ENCODE measurements around the gene WDR38.
"Not testable (repeated sequence)": the region's sequence is repeated elsewhere in the genome, so short reads cannot be mapped to it uniquely, and the experiment has no call there.

Gene WDR38

DNA sequence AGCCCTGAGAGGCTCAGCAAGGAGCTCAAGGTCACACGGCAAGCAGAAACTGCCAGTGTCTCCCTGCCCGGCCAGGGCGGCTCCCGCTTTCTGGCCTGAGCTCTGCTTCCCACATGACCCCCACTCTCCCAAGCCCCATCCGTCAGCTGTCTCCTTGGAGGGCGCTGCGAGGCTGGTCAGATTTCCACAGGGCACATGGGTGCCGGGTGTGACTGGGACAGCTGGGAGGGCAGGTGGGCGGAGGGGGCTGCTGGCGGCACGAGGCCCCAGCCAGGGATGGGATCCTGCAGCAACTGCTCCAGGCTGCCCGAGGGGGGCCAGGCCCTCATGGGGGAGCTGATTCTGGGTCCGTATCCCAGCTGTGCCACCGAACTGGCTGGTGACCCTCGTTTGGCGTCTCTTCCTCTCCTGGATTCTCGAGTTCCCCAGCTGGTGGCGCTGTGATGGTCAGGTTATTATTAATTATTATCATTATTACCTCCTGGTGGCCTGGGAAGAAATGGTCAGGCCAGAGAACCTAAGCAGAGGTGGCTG is 12.9 kb upstream of the WDR38 start:
- TF ChIP-seq, protein P1, sequence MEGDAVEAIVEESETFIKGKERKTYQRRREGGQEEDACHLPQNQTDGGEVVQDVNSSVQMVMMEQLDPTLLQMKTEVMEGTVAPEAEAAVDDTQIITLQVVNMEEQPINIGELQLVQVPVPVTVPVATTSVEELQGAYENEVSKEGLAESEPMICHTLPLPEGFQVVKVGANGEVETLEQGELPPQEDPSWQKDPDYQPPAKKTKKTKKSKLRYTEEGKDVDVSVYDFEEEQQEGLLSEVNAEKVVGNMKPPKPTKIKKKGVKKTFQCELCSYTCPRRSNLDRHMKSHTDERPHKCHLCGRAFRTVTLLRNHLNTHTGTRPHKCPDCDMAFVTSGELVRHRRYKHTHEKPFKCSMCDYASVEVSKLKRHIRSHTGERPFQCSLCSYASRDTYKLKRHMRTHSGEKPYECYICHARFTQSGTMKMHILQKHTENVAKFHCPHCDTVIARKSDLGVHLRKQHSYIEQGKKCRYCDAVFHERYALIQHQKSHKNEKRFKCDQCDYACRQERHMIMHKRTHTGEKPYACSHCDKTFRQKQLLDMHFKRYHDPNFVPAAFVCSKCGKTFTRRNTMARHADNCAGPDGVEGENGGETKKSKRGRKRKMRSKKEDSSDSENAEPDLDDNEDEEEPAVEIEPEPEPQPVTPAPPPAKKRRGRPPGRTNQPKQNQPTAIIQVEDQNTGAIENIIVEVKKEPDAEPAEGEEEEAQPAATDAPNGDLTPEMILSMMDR (IDR thresholded peaks at IDR 0.05; ENCODE audit: control extremely low read depth, extremely low read depth, low read depth, missing control alignments) = peak; percentile 13
- POLR2A ChIA-PET = interaction anchor here (0.6 to 1.7 kb wide), 2 partner anchors 10 to 21 kb away, joined by 3 to 4 read pairs; partner anchors contain the start of genes ARPC5L and RPL35
- no peak for DNase-seq (ENCODE audit: extremely low spot score)
- CTCF ChIA-PET = interaction anchor here (0.7 to 26.0 kb wide), 17 partner anchors 8 to 128 kb away, joined by 3 to 814 read pairs (median 4); partner anchors contain the start of genes NR6A1, OLFML2A and WDR38

DNA sequence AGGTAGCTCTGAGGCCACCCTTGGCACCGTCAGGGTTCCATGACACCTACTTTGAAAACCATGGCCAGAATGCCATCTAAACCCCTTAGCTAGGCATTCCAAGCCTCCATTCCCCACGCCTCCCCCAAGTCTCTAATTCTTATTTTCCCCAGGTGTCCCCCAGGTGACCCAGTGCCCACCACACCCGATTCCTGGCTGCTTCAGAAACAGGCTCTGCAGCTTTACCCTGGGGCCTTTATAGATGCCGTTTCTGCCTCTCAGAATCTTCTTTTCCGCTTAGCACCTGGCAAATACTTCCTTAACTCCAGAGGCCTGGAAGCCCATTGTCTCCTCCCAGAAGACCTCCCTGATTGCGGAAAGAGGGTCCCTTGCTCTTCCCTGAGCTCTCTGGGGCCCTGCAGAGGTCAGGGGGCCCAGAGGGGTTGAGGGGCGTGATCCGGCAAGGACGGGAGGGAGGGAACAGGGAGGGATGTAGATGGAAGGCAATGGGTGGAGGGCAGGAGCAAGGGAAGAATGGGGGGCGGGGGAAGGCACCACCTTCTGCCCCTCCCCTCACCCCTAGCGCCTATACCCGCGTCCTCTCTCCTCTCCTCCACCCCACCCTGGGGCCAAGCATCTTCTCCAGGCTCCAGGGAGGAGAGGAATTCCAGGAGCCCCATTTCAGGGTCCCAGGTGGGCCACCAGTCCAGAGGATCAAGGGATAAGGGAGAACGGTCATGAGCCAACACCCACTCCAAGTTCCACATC is 12.0 kb upstream of the WDR38 start:
- TF ChIP-seq, protein P1 (IDR thresholded peaks at IDR 0.05; ENCODE audit: control extremely low read depth, extremely low read depth, low read depth, missing control alignments) = no peak
- POLR2A ChIA-PET = no interaction called here
- CTCF ChIA-PET = interaction anchor here (0.8 to 26.0 kb wide), 11 partner anchors 9 to 122 kb away, joined by 3 to 814 read pairs (median 5); partner anchors contain the start of genes NR6A1, OLFML2A and WDR38
- DNase-seq (ENCODE audit: extremely low spot score) = no peak

DNA sequence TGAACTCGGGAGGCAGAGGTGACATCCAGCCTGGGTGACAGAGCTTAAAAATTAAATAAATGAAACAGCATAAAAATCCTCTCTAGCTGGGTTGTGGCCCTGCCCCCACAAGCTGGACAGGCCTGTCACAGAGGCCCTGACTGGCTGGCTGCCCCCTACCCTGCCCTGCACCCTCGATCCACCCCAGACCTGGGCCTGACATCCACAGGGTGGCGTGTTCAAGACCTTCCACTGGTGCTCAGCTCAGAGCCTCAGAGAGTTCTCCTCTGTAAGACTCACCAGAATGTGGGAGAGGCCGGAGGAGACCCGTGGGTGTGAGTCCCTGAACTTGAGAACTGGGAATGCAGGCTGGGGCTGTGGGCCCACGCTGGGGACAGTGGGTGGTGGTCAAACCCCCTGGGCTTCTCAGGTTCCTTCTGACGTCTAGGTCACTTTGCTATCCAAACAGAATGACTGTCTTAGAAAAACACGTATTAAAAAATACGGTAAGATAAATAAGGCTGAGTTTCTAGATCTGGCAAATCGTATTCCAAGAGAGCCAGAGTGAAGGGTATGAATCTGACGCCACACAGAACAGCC is 9.7 kb upstream of the WDR38 start:
- POLR2A ChIA-PET = no interaction called here
- CTCF ChIA-PET = interaction anchor here (0.8 to 26.0 kb wide), 4 partner anchors 8 to 69 kb away, joined by 3 to 814 read pairs (median 90); partner anchors contain the start of genes NR6A1, OLFML2A and WDR38
- no peak for DNase-seq (ENCODE audit: extremely low spot score)
- TF ChIP-seq, protein P1 (IDR thresholded peaks at IDR 0.05; ENCODE audit: control extremely low read depth, extremely low read depth, low read depth, missing control alignments) = no peak

GRCh38 chr9:124844291-124844690 is 9.0 kb upstream of the WDR38 start:
- ChIA-PET CTCF (interaction anchor here (11.6 to 26.0 kb wide), 2 partner anchors 7 to 70 kb away, joined by 172 to 814 read pairs; partner anchors contain the start of genes NR6A1, OLFML2A and WDR38), POLR2A (no interaction called here)

DNA sequence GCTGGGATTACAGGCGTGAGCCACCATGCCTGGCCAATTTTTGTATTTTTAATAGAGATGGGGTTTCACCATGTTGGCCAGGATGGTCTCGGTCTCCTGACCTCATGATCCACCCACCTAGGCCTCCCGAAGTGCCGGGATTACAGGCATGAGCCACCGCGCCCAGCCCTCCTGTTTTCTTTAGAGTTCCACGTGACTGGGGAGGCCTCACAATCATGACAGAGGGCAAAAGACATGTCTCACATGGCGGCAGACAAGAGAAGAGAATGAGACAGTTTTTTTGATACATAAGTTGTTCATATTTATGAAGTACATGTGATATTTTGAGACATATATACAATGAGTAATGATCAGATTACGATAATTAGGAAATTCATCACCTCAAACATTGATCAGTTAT is 6.8 kb upstream of the WDR38 start:
- CTCF ChIA-PET = interaction anchor here (1.2 to 26.0 kb wide), 4 partner anchors 11 to 72 kb away, joined by 3 to 814 read pairs (median 4); partner anchors contain the start of genes NR6A1 and OLFML2A
- not testable (repeated sequence) for DNase-seq (ENCODE audit: extremely low spot score)
- POLR2A ChIA-PET = interaction anchor here (0.6 kb wide), 1 partner anchor 28 kb away, joined by 6 read pairs; no protein-coding TSS in a partner anchor

More at GRCh38 chr9:124844291-124844690, 9.0 kb upstream of the WDR38 start:
- TF ChIP-seq, protein P1 (IDR thresholded peaks at IDR 0.05; ENCODE audit: control extremely low read depth, extremely low read depth, low read depth, missing control alignments) = no peak
- DNase-seq (ENCODE audit: extremely low spot score) = no peak

DNA sequence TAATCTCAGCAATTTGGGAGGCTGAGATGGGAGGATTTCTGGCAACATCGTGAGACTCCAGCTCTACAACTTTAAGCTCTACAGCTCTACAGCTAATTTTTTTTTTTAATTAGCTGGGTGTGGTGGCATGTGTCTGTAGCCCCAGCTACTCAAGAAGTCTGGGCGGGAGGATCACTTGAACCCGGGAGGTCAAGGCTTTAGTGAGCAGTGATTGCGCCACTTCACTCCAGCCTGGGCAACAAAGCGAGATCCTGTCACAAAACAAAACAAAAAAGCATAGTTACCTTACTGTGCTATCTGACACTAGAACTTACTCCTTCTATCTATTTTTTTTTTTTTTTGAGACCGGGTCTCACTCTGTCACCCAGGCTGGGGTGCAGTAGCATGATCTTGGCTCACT is 6.3 kb upstream of the WDR38 start:
- POLR2A ChIA-PET = no interaction called here
- CTCF ChIA-PET = interaction anchor here (1.2 to 26.0 kb wide), 4 partner anchors 34 to 119 kb away, joined by 3 to 814 read pairs (median 4); partner anchors contain the start of genes NR6A1 and OLFML2A
- DNase-seq (ENCODE audit: extremely low spot score) = no peak
- TF ChIP-seq, protein P1 (IDR thresholded peaks at IDR 0.05; ENCODE audit: control extremely low read depth, extremely low read depth, low read depth, missing control alignments) = no peak
